Measurements from ENCODE around the gene FOLR1. TPM values are rescaled to one million over a fixed set of nuclear protein-coding genes. Genes with fewer than 3 reads are reported as not detected.

FOLR1 gene
- total and polyA plus RNA-seq, 9 of the 15 experiments (the other 6 are each of a cell fraction or from before 2014, with no cell fraction given), result 0.22 to 2.3 (median 1.0) TPM

GRCh38 chr11:72244060-72244360 lies 52.1 kb downstream of the FOLR1 start, which contains the start of gene PHOX2A:
Gene PHOX2A, minus strand, starts transcription at chr11:72244176. Its CDS starts 172 bp downstream, at chr11:72244004.
- Histone ChIP-seq H3K36me3 (ENCODE audit: control insufficient read depth, insufficient read depth, low read length) (no peaks in the 10 kb centered on the region), H3K4me2 (ENCODE audit: insufficient read depth, low read length) (no peak within 1 kb of the TSS), H3K9me1 (ENCODE audit: control insufficient read depth, insufficient read depth, low read length) (no peaks in the 10 kb centered on the region), H3K27ac (ENCODE audit: extremely low read depth, low read depth, low read length) (no peak within 1 kb of the TSS), H2AFZ (ENCODE audit: low read depth, low read length) (no peak within 1 kb of the TSS), H3K9ac (ENCODE audit: insufficient read depth in 1 of 2, low read depth in 2 of 2, low read length in 2 of 2) (no peak within 1 kb of the TSS; a peak in 1 of 4 replicates), H3K79me2 (ENCODE audit: control insufficient read depth, insufficient read depth, low read length) (no peaks in the 10 kb centered on the region), H3K4me1 (replicated peaks in 1 of 2; ENCODE audit: control insufficient read depth in 2 of 2, insufficient read depth in 2 of 2, low read length in 2 of 2) (peaks cover 0 to 20% of the 10 kb centered on the region in 2 experiments; a peak in 2 of 5 replicates), H3K4me3 (no peak within 1 kb of the TSS), H3K9me3 (replicated peaks; ENCODE audit: control insufficient read depth, insufficient read depth, low read depth, low read length) (no peaks in the 10 kb centered on the region), H4K20me1 (replicated peaks; ENCODE audit: control insufficient read depth, insufficient read depth, low read length) (no peaks in the 10 kb centered on the region), H3K27me3 (ENCODE audit: control insufficient read depth in 2 of 2, insufficient read depth in 2 of 2, low read length in 2 of 2) (peaks cover 25 to 34% of the 10 kb centered on the region in 2 experiments)
- no peak for ATAC-seq
- in situ Hi-C loops (cut with MboI), result no loop called here
- ChIA-PET POLR2A (no interaction called here), CTCF (ENCODE audit: low intra/inter-chr PET ratio) (interaction anchor here (0.7 kb wide), 1 partner anchor 18 kb away, joined by 3 read pairs; no protein-coding TSS in a partner anchor)
- no peak for TF ChIP-seq NFE2 (IDR thresholded peaks at IDR 0.05; ENCODE audit: low read depth)
- no peak for TF ChIP-seq MAFF (IDR thresholded peaks at IDR 0.05; ENCODE audit: low read length)
- TF ChIP-seq ZNF24 (IDR thresholded peaks at IDR 0.05), result no peak
- TF ChIP-seq RBM25 (IDR thresholded peaks at IDR 0.05; ENCODE audit: low read depth, low read length, severe bottlenecking), result no peak
- no peak for TF ChIP-seq FOXO4 (CRISPR knock-in tag; IDR thresholded peaks at IDR 0.05)
- TF ChIP-seq MLLT1 (IDR thresholded peaks at IDR 0.05), result no peak
- no peak for DNase-seq (ENCODE audit: extremely low read depth in 1 of 4, low spot score in 3 of 4)
- BruUV-seq (replicated peaks), result no TSS peak
- FAIRE-seq, result no peak
- intact Hi-C loops (cut with micrococcal nuclease), result no loop called here
- no CpG with 5 or more reads among the region's 37 CpGs for WGBS (ENCODE audit: insufficient coverage, low coverage, missing lambda C conversion rate)

Data from K562 (cell line).